ENCODE measurements around the gene EFNA3.

The EFNA3 gene

DNA sequence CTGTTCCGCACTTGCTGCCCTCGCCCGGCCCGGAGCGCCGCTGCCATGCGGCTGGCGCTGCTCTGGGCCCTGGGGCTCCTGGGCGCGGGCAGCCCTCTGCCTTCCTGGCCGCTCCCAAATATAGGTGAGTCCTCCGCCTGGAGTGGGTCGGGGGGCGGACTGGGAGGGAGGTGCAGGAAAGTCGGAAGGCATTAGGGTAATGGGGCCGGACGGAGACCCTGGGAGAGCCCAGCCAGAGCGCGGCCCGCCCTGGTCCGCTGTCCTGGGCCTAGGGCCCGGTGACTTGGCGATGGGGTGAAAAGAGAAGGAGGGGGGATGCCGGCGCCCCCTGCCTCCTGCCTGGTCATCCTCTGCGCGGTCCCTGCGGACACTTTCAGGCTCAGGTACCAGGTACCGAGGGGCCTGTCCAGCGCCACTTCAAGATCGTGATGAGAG, 27.3 kb upstream of the EFNA3 start:
- Histone ChIP-seq H3K27me3 (ENCODE audit: low read length) (no peaks in the 10 kb centered on the region), H3K4me3 (ENCODE audit: insufficient read depth, low read length, poor library complexity, severe bottlenecking) (peak overlapping the region; percentile 64), H3K9me2 (replicated peaks; ENCODE audit: insufficient read depth, low read length) (no peaks in the 10 kb centered on the region), H3K4me2 (ENCODE audit: low read depth, low read length, poor library complexity, severe bottlenecking) (peak overlapping the region; percentile 72), H3F3A (ENCODE audit: insufficient read depth) (no peaks in the 10 kb centered on the region), H3K9me3 (ENCODE audit: insufficient read depth, low read length) (no peaks in the 10 kb centered on the region), H3K27ac (ENCODE audit: low read depth, low read length) (no peak overlapping the region), H4K20me1 (ENCODE audit: low read depth, low read length) (no peaks in the 10 kb centered on the region; the same call in 1 of the 2 replicates), H2AFZ (ENCODE audit: low read depth, low read length, severe bottlenecking) (peak overlapping the region; percentile 90), H3K9ac (ENCODE audit: low read length) (peak overlapping the region; percentile 63), H3K79me2 (ENCODE audit: insufficient read depth, low read length) (no peaks in the 10 kb centered on the region), H3K36me3 (ENCODE audit: low read length) (no peaks in the 10 kb centered on the region)
- TF ChIP-seq EZH2phosphoT487 (conservative IDR thresholded peaks at IDR 0.05; ENCODE audit: low read length) (no peak), CTCF (IDR thresholded peaks at IDR 0.05; ENCODE audit: insufficient read depth, low read length, poor library complexity, severe bottlenecking) (no peak)

DNA sequence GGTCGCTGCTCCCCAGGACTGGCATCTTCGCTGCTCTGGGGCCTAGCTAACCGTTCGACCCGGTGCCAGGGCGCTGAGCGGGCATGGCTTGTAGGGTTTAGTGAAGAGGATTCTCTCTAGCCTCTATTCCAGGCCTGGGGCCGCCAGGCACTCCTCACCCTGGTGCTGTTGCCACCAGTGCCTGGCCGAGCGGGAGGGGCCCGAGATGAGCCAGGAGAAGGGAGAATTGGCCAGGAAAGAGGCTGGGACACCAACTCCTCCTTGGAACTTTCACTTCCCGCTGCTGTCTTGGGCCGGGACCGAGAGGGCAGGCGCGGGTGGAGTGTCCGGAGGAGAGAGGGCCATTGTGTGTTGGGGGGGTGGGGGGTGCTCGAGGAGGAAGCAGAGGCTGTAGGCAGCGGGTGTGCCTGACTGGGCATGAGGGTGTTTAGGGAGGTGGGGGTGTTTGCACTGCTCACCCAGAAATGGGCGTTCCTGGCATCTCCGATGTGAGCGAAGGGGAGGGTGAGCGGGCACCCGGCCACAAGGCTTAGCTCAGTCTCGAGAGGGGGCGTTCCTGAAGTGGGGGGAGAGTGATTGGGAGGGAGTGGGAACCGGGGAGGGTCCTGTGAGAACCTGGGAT, 26.7 kb upstream of the EFNA3 start:
- Histone ChIP-seq H4K20me1 (ENCODE audit: low read depth, low read length) (no peaks in the 10 kb centered on the region; the same call in 1 of the 2 replicates), H3K9ac (ENCODE audit: low read length) (peak overlapping the region; percentile 63), H3K4me3 (ENCODE audit: insufficient read depth, low read length, poor library complexity, severe bottlenecking) (peak overlapping the region; percentile 64), H3K9me2 (replicated peaks; ENCODE audit: insufficient read depth, low read length) (no peaks in the 10 kb centered on the region), H3K9me3 (ENCODE audit: insufficient read depth, low read length) (no peaks in the 10 kb centered on the region), H3K4me2 (ENCODE audit: low read depth, low read length, poor library complexity, severe bottlenecking) (peak overlapping the region; percentile 72), H3F3A (ENCODE audit: insufficient read depth) (no peaks in the 10 kb centered on the region), H3K27ac (ENCODE audit: low read depth, low read length) (no peak overlapping the region), H3K36me3 (ENCODE audit: low read length) (no peaks in the 10 kb centered on the region), H3K79me2 (ENCODE audit: insufficient read depth, low read length) (no peaks in the 10 kb centered on the region), H2AFZ (ENCODE audit: low read depth, low read length, severe bottlenecking) (peak overlapping the region; percentile 90), H3K27me3 (ENCODE audit: low read length) (no peaks in the 10 kb centered on the region)
- TF ChIP-seq EZH2phosphoT487 (conservative IDR thresholded peaks at IDR 0.05; ENCODE audit: low read length) (no peak), CTCF (IDR thresholded peaks at IDR 0.05; ENCODE audit: insufficient read depth, low read length, poor library complexity, severe bottlenecking) (no peak)

- Histone ChIP-seq H3K4me3 (ENCODE audit: insufficient read depth, low read length, poor library complexity, severe bottlenecking) (no peak overlapping the region), H2AFZ (ENCODE audit: low read depth, low read length, severe bottlenecking) (no peak overlapping the region), H3K4me2 (ENCODE audit: low read depth, low read length, poor library complexity, severe bottlenecking) (no peak overlapping the region), H3K9me2 (replicated peaks; ENCODE audit: insufficient read depth, low read length) (no peaks in the 10 kb centered on the region), H3K79me2 (ENCODE audit: insufficient read depth, low read length) (no peaks in the 10 kb centered on the region), H4K20me1 (ENCODE audit: low read depth, low read length) (no peaks in the 10 kb centered on the region; the same call in 1 of the 2 replicates), H3K9ac (ENCODE audit: low read length) (no peak overlapping the region), H3F3A (ENCODE audit: insufficient read depth) (no peaks in the 10 kb centered on the region), H3K36me3 (ENCODE audit: low read length) (no peaks in the 10 kb centered on the region), H3K27ac (ENCODE audit: low read depth, low read length) (no peak overlapping the region), H3K27me3 (ENCODE audit: low read length) (no peaks in the 10 kb centered on the region), H3K9me3 (ENCODE audit: insufficient read depth, low read length) (no peaks in the 10 kb centered on the region)
- TF ChIP-seq EZH2phosphoT487 (conservative IDR thresholded peaks at IDR 0.05; ENCODE audit: low read length) (no peak), CTCF (IDR thresholded peaks at IDR 0.05; ENCODE audit: insufficient read depth, low read length, poor library complexity, severe bottlenecking) (peak; percentile 22)
Measured at GRCh38 chr1:155052439-155053395, 25.9 kb upstream of the EFNA3 start.

Data from SU-DHL-6 (cell line).